NCI-H1694 treated with DMSO at 0.1 percent for 48 hours (cell line): ENCODE results near the gene PAPPA.

ENCODE experiments used
- DNase-seq: peaks from one replicate; lab custom pipeline; 2025; lab: John Stamatoyannopoulos, UW

Gene PAPPA

GRCh38 chr9:116383936-116384335 lies 230.3 kb downstream of the PAPPA start:
- no peak for DNase-seq

GRCh38 chr9:116387934-116388698 lies 234.5 kb downstream of the PAPPA start:
- no peak for DNase-seq

GRCh38 chr9:116389541-116390302 lies 236.1 kb downstream of the PAPPA start:
- no peak for DNase-seq

- DNase-seq, result no peak
Measured at GRCh38 chr9:116390303-116391228, 237.0 kb downstream of the PAPPA start.

- DNase-seq, result no peak
Measured at GRCh38 chr9:116391306-116391900, 237.8 kb downstream of the PAPPA start.

GRCh38 chr9:116393198-116393597 lies 239.6 kb downstream of the PAPPA start:
- no peak for DNase-seq

- no peak for DNase-seq
Measured at GRCh38 chr9:116394070-116394469, 240.5 kb downstream of the PAPPA start.

- DNase-seq, result no peak
Measured at GRCh38 chr9:116394894-116395698, 241.5 kb downstream of the PAPPA start.

- no peak for DNase-seq
Measured at GRCh38 chr9:116395699-116396037, 242.1 kb downstream of the PAPPA start.

DNA sequence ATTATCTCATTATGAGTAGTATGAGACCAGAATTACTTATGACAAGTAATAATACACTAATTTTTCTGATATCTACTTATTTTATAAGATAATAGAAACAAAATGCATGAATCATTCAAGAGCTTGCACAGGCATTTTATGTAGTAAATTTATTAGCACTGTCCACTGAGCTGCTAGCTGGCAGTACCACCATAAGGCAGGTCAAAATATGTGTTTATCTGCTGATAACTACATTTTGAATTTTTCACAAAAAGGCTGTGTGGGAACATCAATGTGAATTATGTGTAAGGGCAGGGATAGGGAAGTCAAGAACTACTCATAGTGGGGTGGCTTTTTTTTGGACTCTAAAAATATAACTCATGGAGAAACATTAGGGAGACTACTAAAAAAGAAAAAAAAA lies 249.6 kb downstream of the PAPPA start:
- no peak for DNase-seq

GRCh38 chr9:116404228-116404627 lies 250.6 kb downstream of the PAPPA start:
- no peak for DNase-seq

DNA sequence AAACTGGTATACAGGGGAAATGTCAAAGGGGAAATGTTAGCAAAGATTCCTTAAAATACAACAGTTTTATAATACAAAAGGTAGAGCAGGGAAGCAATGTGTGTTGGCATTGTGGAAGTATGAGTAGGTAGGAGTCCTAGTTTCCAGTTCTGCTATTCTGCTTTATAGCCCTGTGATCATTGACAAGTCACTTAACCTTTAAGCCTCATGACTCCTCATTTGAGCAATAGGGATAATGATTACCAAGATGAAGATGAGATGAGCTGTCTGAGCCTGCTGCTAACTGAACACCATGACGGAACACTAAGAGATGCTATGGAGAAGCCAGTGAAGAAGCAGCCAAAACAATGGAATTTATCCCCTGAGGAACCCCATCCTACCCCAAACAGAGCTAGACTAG lies 251.7 kb downstream of the PAPPA start:
- DNase-seq, result no peak

DNA sequence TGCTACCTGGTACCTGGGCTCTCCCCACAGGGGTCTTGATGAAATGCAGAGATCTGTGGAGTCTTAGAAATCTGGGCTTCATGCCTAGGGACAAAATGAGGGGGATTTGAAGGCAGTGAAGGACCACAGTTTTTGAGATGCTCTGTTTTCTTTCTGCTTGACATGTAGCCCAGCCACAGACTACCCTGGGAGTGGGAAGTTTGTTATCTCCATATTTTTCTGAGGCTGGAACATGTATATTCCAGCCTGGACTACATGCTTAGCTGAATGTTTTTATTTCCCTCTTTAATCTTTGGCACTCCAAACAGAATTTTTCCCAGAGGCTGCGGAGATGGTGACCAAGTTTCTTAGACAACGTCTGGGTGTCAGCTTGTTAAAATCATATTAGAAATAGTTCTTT lies 252.9 kb downstream of the PAPPA start:
- no peak for DNase-seq

DNA sequence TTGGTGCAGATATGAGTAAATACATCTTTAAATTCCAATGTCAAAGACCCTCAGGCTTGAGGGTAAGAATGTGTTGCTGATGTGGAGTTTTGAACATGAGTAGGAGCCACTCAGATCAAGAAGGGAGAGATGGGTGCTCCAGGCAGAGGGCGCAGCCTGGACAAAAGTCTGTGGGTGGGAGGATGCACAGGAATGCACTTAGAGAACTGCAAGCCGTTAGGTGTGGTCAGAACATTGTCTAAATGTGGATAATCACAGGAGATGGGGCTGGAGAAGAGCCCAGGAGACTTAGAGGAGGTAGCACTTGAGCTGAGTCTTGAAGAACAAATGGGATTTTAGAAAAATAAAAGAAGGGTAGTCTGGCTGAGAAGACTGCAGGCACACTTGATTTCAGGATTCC lies 255.5 kb downstream of the PAPPA start:
- DNase-seq, result no peak

DNA sequence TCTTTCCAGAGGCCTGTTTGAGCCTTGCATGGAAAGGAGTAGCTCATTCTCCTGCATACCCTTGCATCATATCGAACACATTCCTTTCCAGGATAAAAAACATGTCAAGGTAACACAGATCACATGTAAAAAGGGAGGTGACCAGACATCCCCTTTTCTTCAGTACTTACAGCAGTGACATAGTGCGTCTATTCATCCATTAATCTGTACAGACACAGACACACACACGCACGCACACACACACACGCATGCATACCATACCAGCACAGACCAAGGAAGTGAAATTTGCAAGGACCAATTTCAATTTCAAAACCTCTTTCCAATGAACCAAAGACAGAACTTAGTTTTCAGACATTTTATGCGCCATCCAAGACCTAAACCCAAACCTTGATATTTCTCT lies 256.0 kb downstream of the PAPPA start:
- no peak for DNase-seq

GRCh38 chr9:116411506-116411905 lies 257.9 kb downstream of the PAPPA start:
- no peak for DNase-seq

DNA sequence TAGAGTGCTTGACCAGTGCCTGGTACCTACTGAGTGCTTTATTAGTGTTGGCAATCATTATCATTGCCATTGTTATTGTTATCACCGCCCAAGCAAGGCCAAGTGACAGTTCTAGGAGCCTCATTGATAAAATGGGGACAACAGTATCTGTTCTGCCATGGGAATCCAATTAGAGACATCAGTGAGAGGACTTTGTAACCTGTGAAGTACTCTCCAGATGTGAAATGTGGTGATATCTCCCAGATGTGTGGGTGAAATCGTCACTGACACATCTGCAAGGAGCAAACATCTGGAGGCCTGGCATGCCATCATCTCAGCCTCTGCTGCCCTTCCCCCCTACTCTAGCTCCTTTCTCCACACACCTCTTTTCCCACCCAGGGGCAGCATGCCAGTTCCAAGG lies 260.8 kb downstream of the PAPPA start:
- DNase-seq, result no peak

GRCh38 chr9:116416421-116416820 lies 262.8 kb downstream of the PAPPA start:
- no peak for DNase-seq

DNA sequence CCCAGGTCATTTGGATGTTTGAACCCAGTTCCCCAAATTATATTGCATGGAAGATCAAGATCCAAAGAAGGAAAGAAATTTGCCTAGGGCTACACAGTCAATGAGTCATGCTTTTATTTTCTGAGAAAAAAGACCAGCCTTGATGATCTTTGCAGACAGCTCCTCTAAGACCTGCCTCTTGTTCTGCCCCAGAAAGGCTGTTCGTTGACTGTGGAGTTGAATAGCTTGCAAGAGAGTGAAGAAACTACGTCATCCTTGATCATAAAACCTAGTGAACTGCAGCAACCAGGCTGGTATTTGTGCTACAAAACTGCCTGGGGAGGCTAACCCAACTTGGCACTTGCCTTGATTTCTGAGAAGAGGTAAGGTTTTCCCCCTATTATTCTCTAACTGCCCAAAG lies 263.9 kb downstream of the PAPPA start:
- no peak for DNase-seq

DNA sequence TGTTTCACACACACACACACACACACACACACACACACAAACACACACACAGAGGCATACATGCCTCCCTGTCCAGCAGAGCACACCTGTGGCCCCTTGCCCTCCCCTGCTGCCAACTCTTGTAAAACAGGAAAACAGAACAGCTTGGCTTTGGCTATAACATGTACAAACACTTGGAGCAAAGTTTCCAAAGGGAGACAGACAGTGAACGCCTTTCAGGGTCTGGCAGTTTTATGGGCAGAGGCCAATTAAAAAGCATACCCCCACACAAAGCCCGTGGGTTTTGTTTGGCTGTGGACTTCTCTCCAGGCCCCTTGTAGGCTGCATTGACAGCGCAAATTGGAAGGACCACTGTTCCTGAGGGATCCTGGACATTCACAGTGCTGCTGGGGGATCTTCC lies 265.6 kb downstream of the PAPPA start:
- no peak for DNase-seq

DNA sequence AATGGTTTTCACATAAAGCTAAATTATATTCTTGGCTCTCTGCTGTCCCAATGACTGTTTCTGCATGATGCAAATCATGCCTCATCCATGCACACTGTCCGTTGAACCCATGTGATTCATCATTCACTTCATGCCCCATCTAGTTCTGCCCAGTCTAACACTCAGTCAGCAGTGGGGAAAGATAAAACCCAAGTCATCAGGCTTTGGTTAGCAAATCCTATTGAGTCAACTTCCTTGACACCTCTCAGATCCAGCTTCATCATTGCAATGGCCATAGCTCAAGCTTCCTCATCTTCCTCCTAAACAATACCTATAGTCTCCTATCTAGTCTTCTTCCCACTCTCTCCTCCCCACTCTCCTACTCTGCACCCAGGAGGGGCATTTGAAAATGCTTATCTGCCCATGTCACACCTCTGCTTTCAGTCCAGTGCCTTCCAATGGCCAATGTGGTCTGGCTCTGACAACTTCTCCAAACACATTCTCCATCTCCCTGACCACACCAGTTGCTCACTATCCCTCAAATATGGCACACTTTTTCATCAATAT lies 267.5 kb downstream of the PAPPA start:
- DNase-seq, result no peak
